Posterior vena cava (tissue), 2 donors: ENCODE data around the gene B4GALT3. TPM values are rescaled to one million over a fixed set of nuclear protein-coding genes. Genes with fewer than 3 reads are reported as not detected.

ENCODE experiments used
- DNase-seq: peaks from one replicate; pipeline ENCODE4 v3.0.0-alpha.2; 2020; ENCODE audit warnings: low spot score
- intact Hi-C, 2 donors: fragments of 100-400 bp; cut with DNase I; formaldehyde crosslinking; loops; one replicate each; pipeline versions ENCODE4 v1.14.1 to v1.14.2; 2022 to 2023
- total RNA-seq, 2 donors: library from RNA; stranded (reverse); fragmentation: NEBNext Ultra II Directional; extraction: Animal tissue kit (Norgen Biotek cat#: 25700); gene quantifications; one replicate each; pipeline ENCODE4 v1.2.1, GENCODE V29; 2021
- donor health status: DM: yes; HTN: yes; CAD: no.
- donor health status: DM: yes; HTN: yes; CAD: no.

Gene B4GALT3
- total RNA-seq, 2 donors from 2014 or later = 12.7 to 17.3 TPM

- intact Hi-C loops = loop anchor here (5.0 to 10.0 kb wide), 2 partner anchors 192 to 775 kb away; no protein-coding TSS in a partner anchor
- DNase-seq = peak; percentile 84
Measured at GRCh38 chr1:161192476-161193465, 15.5 kb upstream of the B4GALT3 start.

- intact Hi-C loops = loop anchor here (5.0 to 10.0 kb wide), 2 partner anchors 193 to 775 kb away; no protein-coding TSS in a partner anchor
- peak; percentile 59 for DNase-seq
Measured at GRCh38 chr1:161191971-161192370, 14.7 kb upstream of the B4GALT3 start.

GRCh38 chr1:161190962-161191521, 13.7 kb upstream of the B4GALT3 start:
- intact Hi-C loops = loop anchor here (5.0 to 10.0 kb wide), 2 partner anchors 194 to 776 kb away; no protein-coding TSS in a partner anchor
- peak; percentile 73 for DNase-seq

DNA sequence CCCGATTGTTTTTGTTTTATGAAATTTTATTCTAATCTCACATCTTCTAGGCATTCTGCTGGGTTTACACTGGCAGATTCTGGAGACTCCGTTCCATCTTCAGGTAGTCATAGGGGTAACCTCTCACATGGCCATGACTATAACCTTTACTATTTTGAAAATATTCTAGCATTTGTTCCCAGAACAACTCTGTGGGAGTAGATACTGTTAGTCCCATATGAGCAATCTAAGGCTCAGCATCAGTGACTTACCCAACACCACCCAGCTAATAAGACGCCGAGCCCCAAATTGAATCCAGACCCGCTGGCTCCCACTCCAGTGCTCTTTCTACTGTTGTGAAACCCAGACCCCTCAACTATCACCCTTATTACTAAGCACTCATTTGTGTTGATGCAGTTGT, 11.7 kb upstream of the B4GALT3 start:
- intact Hi-C loops = no loop called here
- DNase-seq = peak; percentile 52

DNA sequence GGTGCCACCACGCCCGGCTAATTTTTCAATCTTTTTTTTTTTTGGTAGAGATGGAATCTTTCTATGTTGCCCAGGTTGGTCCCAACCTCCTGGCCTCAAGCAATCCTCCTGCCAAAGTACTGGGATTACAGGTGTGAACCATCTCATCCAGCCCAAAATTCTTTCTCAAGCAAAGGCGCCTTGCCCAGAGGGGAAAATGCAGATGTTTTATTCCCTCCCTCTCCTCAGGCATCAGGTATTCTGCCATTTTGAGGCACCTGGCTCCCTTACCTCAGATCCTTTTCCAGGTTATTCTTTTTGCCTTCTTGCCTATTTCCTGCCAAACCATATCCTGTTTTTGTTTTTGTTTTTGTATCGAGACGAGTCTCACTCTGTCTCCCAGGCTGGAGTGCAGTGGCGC, 11.1 kb upstream of the B4GALT3 start:
- intact Hi-C loops = no loop called here
- no peak for DNase-seq

- intact Hi-C loops = no loop called here
- DNase-seq = peak; percentile 50
Measured at GRCh38 chr1:161187311-161187710, 10.0 kb upstream of the B4GALT3 start.

GRCh38 chr1:161185732-161186311, 8.5 kb upstream of the B4GALT3 start:
- intact Hi-C loops = no loop called here
- peak; percentile 15 for DNase-seq

GRCh38 chr1:161185282-161185682, 8.0 kb upstream of the B4GALT3 start:
- intact Hi-C loops = no loop called here
- peak; percentile 90 for DNase-seq

DNA sequence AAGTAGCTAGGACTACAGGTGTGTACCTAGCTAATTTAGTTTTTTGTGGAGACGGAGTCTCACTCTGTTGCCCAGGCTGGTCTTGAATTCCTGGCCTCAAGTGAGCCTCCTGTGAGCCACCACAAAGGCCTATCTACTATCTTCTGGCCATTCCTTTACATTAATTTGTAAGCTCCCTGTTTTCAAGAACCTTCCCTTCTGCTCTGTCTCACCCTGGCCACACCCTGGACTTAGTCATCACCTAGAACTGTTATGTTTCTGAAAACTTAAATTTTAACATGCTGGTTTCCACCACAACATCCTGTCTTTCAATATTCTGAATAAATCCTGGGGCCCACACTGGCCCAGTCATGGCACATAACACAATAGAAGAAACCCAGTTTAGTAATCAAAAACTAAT, 4.9 kb upstream of the B4GALT3 start:
- intact Hi-C loops = no loop called here
- DNase-seq = peak; percentile 31

- intact Hi-C loops = no loop called here
- no peak for DNase-seq
Measured at GRCh38 chr1:161180639-161181038, 3.3 kb upstream of the B4GALT3 start.

GRCh38 chr1:161179698-161180097, 2.4 kb upstream of the B4GALT3 start:
- no peak for DNase-seq
- intact Hi-C loops = no loop called here

DNA sequence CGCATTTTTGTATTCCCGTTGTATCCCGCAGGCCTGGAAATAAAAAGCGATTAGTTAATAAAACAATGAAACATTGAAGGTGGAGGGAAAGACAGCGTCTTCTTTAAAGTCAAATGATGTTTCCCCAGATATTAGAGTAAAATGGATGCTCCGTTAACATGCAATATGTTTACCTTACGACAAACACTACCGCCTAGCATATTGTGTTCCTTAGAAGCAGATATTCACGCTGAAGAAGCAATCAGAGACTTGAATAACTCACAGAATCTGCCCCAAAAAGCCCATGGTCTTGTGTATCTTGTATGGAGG, 583 bp upstream of the B4GALT3 start:
- intact Hi-C loops = no loop called here
- DNase-seq = no peak

- DNase-seq = peak; percentile 54
- intact Hi-C loops = no loop called here
Measured at GRCh38 chr1:161176468-161177111, 717 bp downstream of the B4GALT3 start.

GRCh38 chr1:161175771-161176453, 1.4 kb downstream of the B4GALT3 start:
- intact Hi-C loops = loop anchor here in 1 of 2 donors (1.0 kb wide), 1 partner anchor 28 kb away; no protein-coding TSS in a partner anchor
- peak; percentile 73 for DNase-seq

DNA sequence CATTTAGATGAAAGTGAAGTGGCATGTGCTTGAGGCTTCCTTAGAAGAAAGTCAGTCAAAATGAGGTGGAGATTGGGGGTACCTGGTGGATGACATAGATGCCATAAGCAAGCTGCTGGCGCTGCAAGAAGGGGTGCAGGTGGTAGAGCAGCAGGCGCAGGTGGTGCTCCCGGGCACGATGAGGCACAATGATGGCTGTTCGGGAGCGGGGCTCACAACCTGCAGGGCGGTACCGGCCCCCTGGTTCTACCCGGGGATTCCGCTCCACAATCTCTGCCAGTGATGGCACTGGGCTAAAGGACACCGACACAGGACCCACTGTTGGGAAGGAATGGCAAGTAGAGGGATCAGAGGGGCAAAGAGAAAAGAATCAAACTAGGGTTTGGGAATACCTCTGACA, 2.4 kb downstream of the B4GALT3 start:
- intact Hi-C loops = loop anchor here in 1 of 2 donors (1.0 kb wide), 1 partner anchor 27 kb away; no protein-coding TSS in a partner anchor
- peak; percentile 75 for DNase-seq

DNA sequence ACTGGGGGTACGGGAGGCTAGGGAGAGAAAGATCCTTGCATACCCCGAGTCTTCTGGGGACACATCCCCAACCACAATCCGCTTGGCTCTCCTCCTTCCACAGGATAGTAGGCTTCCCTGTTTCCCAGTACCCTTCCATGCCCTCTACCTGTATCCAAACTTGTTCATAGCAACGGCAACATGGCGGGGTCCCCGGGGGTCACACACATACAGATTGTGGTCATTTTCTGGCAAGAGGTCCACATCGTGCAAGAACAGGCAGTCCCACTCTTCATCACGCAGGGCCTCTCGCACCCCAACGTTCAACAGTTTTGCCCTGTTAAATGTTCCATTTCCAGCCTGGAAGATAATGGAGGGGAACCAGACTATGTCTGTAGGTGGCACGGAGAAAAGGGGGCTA, 3.6 kb downstream of the B4GALT3 start:
- DNase-seq = peak; percentile 65
- intact Hi-C loops = no loop called here

DNA sequence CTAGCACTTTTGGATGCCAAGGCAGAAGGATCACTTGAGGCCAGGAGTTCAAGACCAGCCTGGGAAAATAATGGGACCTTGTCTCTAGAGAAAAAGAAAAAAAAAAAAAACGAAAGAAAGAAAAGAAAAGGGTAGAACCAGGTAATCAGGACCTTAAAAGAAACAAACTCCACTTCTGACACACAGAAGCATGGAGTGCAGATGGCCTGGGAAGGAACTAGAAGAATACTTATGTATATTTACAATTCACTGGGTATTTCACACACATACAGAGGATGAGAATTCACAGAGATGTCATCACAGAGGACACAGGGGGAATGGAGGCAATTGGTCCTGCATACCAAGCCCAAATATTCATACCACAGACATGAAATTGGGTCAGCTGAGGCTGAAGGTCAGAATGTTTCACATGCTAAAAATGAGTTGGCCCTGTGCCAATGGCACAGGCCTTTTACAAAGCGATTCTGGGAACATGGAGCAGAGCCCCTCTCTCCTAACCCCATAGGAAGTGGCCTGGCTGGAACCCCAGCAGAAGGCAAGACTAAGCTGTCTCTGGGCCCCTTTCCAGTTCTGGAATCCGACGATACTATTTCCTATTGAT, 4.4 kb downstream of the B4GALT3 start:
- DNase-seq = peak; percentile 82
- intact Hi-C loops = no loop called here

DNA sequence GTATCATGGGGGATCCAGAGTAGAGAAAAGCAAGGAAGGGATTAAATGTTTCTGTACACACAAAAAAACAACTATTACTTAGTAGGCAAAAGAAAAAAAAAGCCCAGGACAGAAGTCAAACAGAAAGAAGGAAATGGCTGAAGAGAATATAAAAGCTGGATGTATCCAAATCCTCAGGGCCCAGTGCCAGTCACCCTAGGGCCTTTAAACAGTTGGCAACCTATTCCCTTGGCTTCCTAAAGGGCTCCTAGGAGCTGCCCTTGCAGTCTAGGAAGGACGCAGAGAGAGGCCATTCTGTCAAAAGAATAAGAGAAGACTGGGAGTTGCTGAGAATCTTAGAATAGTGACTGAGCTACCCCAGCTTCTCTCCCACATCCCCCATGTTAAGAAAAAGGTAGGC, 5.0 kb downstream of the B4GALT3 start:
- no peak for DNase-seq
- intact Hi-C loops = no loop called here

DNA sequence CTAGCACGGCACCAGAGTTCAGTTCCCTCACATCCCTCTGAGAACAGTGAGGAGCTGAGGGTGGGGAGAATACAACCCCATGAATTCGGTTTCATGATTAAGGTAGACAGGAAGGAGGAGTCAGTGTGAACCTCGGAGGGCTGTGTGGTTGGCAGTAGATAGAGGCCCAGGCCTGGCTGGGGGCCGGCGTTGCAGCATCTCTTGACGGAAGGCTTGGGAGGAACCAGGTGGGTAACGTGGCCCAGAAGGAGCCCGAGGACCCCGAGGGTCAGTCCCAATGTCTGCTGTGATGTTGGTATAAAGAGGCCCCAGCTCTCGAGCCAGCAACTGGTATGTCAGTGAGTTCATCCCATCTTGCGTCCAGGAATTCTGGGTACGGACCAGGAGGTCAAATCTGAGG, 5.6 kb downstream of the B4GALT3 start:
- intact Hi-C loops = no loop called here
- peak; percentile 65 for DNase-seq
